GM12878 (cell line): ENCODE measurements around the gene F2. TPM values are rescaled to one million over a fixed set of nuclear protein-coding genes. Genes with fewer than 3 reads are reported as not detected.

ENCODE experiments used
- ATAC-seq: fragments of 200-7000 bp; cut with Tn5 transposase; 3 replicates; pipeline ENCODE4 v1.9.1; 2020; ENCODE audit warnings: mild to moderate bottlenecking, moderate library complexity
- BruUV-seq: library from RNA; stranded (reverse); fragments of 400-500 nt; replicated peaks from 2 replicates; lab custom pipeline; 2021; lab: Mats Ljungman, UMichigan
- CTCF ChIA-PET: fragments of 300-600 bp; sonication (Branson Sonifier 250); formaldehyde crosslinking; extraction: SDS; loops from one replicate; lab custom pipeline; 2021; ENCODE audit warnings: inconsistent platforms; lab: Yijun Ruan, JAX
- POLR2A ChIA-PET: fragments of 350-600 bp; formaldehyde crosslinking; extraction: SDS; loops from one replicate; lab custom pipeline; 2021; ENCODE audit warnings: inconsistent platforms; lab: Charles Lee
- RAD21 ChIA-PET: fragments of 300-600 bp; sonication (Branson Sonifier 250); formaldehyde crosslinking; loops from one replicate; lab custom pipeline; 2023; ENCODE audit warnings: antibody characterized with exemption; ENCODE audit not compliant: unreplicated experiment; lab: Charles Lee
- SMC1A ChIA-PET: fragments of 300-600 bp; sonication (Branson Sonifier 250); formaldehyde crosslinking; loops from one replicate; lab custom pipeline; 2023; ENCODE audit not compliant: unreplicated experiment, uncharacterized antibody; lab: Charles Lee
- DNase-seq: peaks from one replicate; pipeline ENCODE4 v3.0.0-alpha.2; 2011; ENCODE audit warnings: low read depth, low spot score
- FAIRE-seq: peaks from 3 replicates; lab custom pipeline; 2011; peaks lifted over from hg19 to GRCh38; lab: Jason Lieb, UNC
- H2AFZ ChIP-seq: 2 replicates; pipeline ENCODE4 v1.6.0; 2011; ENCODE audit warnings: low read depth, low read length, control low read depth; ENCODE audit not compliant: control insufficient read depth
- H3K27ac ChIP-seq: 2 replicates; pipeline ENCODE4 v1.5.1; 2011; ENCODE audit warnings: control low read depth; ENCODE audit not compliant: control insufficient read depth, insufficient read depth
- H3K27me3 ChIP-seq, 2 experiments: replicated peaks in 1 of 2; 2 replicates each; pipeline versions ENCODE4 v1.6.0 to v1.6.1; 2011; ENCODE audit warnings: low read length in 1 of 2; ENCODE audit not compliant: control insufficient read depth in 2 of 2, insufficient read depth in 2 of 2
- H3K36me3 ChIP-seq, 2 experiments: 2 replicates each; pipeline ENCODE4 v1.5.1; 2011; ENCODE audit warnings: low read length in 1 of 2; ENCODE audit not compliant: control insufficient read depth in 2 of 2, insufficient read depth in 2 of 2
- H3K4me1 ChIP-seq: 2 replicates; pipeline ENCODE4 v1.6.1; 2011; ENCODE audit warnings: mild to moderate bottlenecking, low read length, moderate library complexity, mixed read lengths; ENCODE audit not compliant: control insufficient read depth, insufficient read depth
- H3K4me2 ChIP-seq: 2 replicates; pipeline ENCODE4 v1.6.0; 2011; ENCODE audit warnings: control low read depth; ENCODE audit not compliant: control insufficient read depth, insufficient read depth
- H3K4me3 ChIP-seq: fragments of 200-600 bp; sonication (generic); 2 replicates; pipeline ENCODE4 v1.5.1; 2016
- H3K79me2 ChIP-seq: 2 replicates; pipeline ENCODE4 v1.6.0; 2011; ENCODE audit warnings: low read length; ENCODE audit not compliant: control insufficient read depth, insufficient read depth
- H3K9ac ChIP-seq: 2 replicates; pipeline ENCODE4 v1.8.0; 2011; ENCODE audit warnings: low read length, control low read depth, mixed read lengths; ENCODE audit not compliant: control insufficient read depth, insufficient read depth
- H3K9me3 ChIP-seq: replicated peaks from 3 replicates; pipeline ENCODE4 v1.5.1; 2011; ENCODE audit warnings: mild to moderate bottlenecking, low read length; ENCODE audit not compliant: control insufficient read depth, insufficient read depth
- H4K20me1 ChIP-seq: 2 replicates; pipeline ENCODE4 v1.6.0; 2011; ENCODE audit not compliant: control insufficient read depth, insufficient read depth
- ATF3 ChIP-seq: IDR thresholded peaks from 2 replicates; pipeline ENCODE4 v1.6.1; 2011; ENCODE audit warnings: low read depth, mild to moderate bottlenecking, low read length, moderate library complexity, borderline replicate concordance; ENCODE audit errors: extremely low read depth
- CREM ChIP-seq: IDR thresholded peaks from 2 replicates; pipeline ENCODE4 v1.6.1; 2014; ENCODE audit warnings: antibody characterized with exemption, low read depth
- E2F8 ChIP-seq: fragments of 450-650 bp; IDR thresholded peaks from 2 replicates; pipeline ENCODE4 v1.6.1; 2018; ENCODE audit warnings: mild to moderate bottlenecking, low read depth, moderate library complexity; ENCODE audit not compliant: partially characterized antibody
- EP300 ChIP-seq, 2 experiments: fragments of 150-350 bp in 1 of 2; IDR thresholded peaks; 2 replicates each; pipeline ENCODE4 v1.6.1; 2011 to 2012; ENCODE audit warnings: low read depth in 2 of 2, low read length in 2 of 2, borderline replicate concordance in 1 of 2, improper control_type of control experiment in 1 of 2, inconsistent platforms in 1 of 2; ENCODE audit not compliant: control insufficient read depth in 1 of 2
- ESRRA ChIP-seq: IDR thresholded peaks from 2 replicates; pipeline ENCODE4 v1.6.1; 2012; ENCODE audit warnings: mild to moderate bottlenecking, low read length, improper control_type of control experiment
- IRF5 ChIP-seq: fragments of 450-650 bp; IDR thresholded peaks from 2 replicates; pipeline ENCODE4 v1.6.1; 2017; ENCODE audit warnings: borderline replicate concordance
- MYB ChIP-seq: fragments of 150-350 bp; IDR thresholded peaks from 2 replicates; pipeline ENCODE4 v1.6.1; 2014; ENCODE audit warnings: mild to moderate bottlenecking, low read depth, low read length, borderline replicate concordance
- NFXL1 ChIP-seq: fragments of 450-650 bp; IDR thresholded peaks from 2 replicates; pipeline ENCODE4 v1.6.1; 2017; ENCODE audit warnings: antibody characterized with exemption, mild to moderate bottlenecking, borderline replicate concordance
- PML ChIP-seq: IDR thresholded peaks from 2 replicates; pipeline ENCODE4 v1.6.1; 2012; ENCODE audit warnings: low read length, inconsistent platforms
- SP1 ChIP-seq: IDR thresholded peaks from one replicate; pipeline ENCODE4 v1.6.1; 2011; ENCODE audit warnings: low read depth, low read length
- SRF ChIP-seq, 2 experiments: IDR thresholded peaks; 2 replicates each; pipeline ENCODE4 v1.6.1; 2011; ENCODE audit warnings: low read depth in 2 of 2, low read length in 2 of 2, mild to moderate bottlenecking in 1 of 2, moderate library complexity in 1 of 2
- TBL1XR1 ChIP-seq: IDR thresholded peaks from 2 replicates; pipeline ENCODE4 v1.6.1; 2012; ENCODE audit warnings: low read depth, low read length, improper control_type of control experiment
- TCF3 ChIP-seq: IDR thresholded peaks from 2 replicates; pipeline ENCODE4 v1.6.1; 2012; ENCODE audit warnings: low read depth, mild to moderate bottlenecking, low read length, borderline replicate concordance; ENCODE audit not compliant: insufficient read depth
- TCF7 ChIP-seq: IDR thresholded peaks from 2 replicates; pipeline ENCODE4 v1.6.1; 2014; ENCODE audit warnings: antibody characterized with exemption, borderline replicate concordance
- ZNF592 ChIP-seq: fragments of 450-650 bp; IDR thresholded peaks from 2 replicates; pipeline ENCODE4 v1.6.1; 2017; ENCODE audit warnings: mild to moderate bottlenecking, moderate library complexity
- WGBS: methylation state at CpG from one replicate; pipeline ENCODE4 v1.1.6; 2016; ENCODE audit warnings: low lambda C conversion rate; ENCODE audit not compliant: insufficient replicate concordance, insufficient coverage; ENCODE audit errors: missing lambda C conversion rate; 5-methylcytosine and 5-hydroxymethylcytosine counted together
- in situ Hi-C: fragments of 300-500 bp; cut with MboI; formaldehyde crosslinking; loops from 9 replicates; pipeline ENCODE4 v1.14.3; 2018; ENCODE audit warnings: mixed read lengths
- intact Hi-C: fragments of 100-400 bp; cut with micrococcal nuclease; formaldehyde crosslinking; loops from one replicate; pipeline ENCODE4 v1.14.2; 2022; ENCODE audit not compliant: unreplicated experiment
- polyA plus RNA-seq, 11 experiments: library from polyadenylated mRNA; depleted of rRNA in 4 of 11; unstranded in 6 of 11; stranded (reverse) in 5 of 11; fragments of >200 nt; fragmentation: Nextera tagmentation in 4 of 11; fragmentation: Illumina TruSeq in 1 of 11; extraction: Ambion mirVana in 4 of 11; extraction: Trizol in 1 of 11; gene quantifications; 1 replicate in 1 of 11; 2 replicates in 10 of 11; pipeline versions ENCODE4 v1.2.1 to v1.2.3, GENCODE V29; 2011 to 2016; ENCODE audit warnings: inconsistent platforms in 2 of 11, missing spikeins in 2 of 11, low read depth in 1 of 11
- total RNA-seq, 4 experiments: library from RNA; depleted of rRNA in 3 of 4; stranded (reverse); fragments of >200 nt in 3 of 4; fragmentation: Illumina TruSeq in 1 of 4; extraction: Trizol in 1 of 4; gene quantifications; 2 replicates each; pipeline versions ENCODE4 v1.2.1 to v1.2.3, GENCODE V29; 2013 to 2021

Gene F2
- total and polyA plus RNA-seq, 10 of the 15 experiments (the other 5 are each of a cell fraction or from before 2014, with no cell fraction given), result 0.23 to 0.72 TPM; not detected in 8

- no peaks in the 10 kb centered on the region for H3K79me2 ChIP-seq
- ATAC-seq (no peak), DNase-seq (no peak), FAIRE-seq (no peak)
- intact Hi-C loops (no loop called here), in situ Hi-C loops (no loop called here)
- H3K4me3 ChIP-seq, result no peak overlapping the region
- RAD21 ChIA-PET, result no interaction called here
- CTCF ChIA-PET, result no interaction called here
- no peak overlapping the region for H3K9ac ChIP-seq
- H2AFZ ChIP-seq, result no peak overlapping the region
- no peaks in the 10 kb centered on the region for H3K9me3 ChIP-seq
- no TSS peak for BruUV-seq
- H3K36me3 ChIP-seq, result peaks cover 3 to 25% of the 10 kb centered on the region in 2 experiments; a peak in 3 of 4 replicates
- SMC1A ChIA-PET, result interaction anchor here (0.7 kb wide), 1 partner anchor 202 kb away, joined by 3 read pairs; no protein-coding TSS in a partner anchor
- no peaks in the 10 kb centered on the region for H3K27me3 ChIP-seq
- no peaks in the 10 kb centered on the region for H3K4me1 ChIP-seq
- POLR2A ChIA-PET, result interaction anchor here (1.2 kb wide), 1 partner anchor 9 kb away, joined by 3 read pairs; no protein-coding TSS in a partner anchor
- H3K4me2 ChIP-seq, result no peak overlapping the region
- no peak overlapping the region for H3K27ac ChIP-seq
- 93% methylated on average over 19 of the region's 21 CpGs for WGBS
- no peaks in the 10 kb centered on the region for H4K20me1 ChIP-seq
- TF ChIP-seq ATF3 (no peak), IRF5 (no peak), ESRRA (no peak), SP1 (no peak), SRF (IDR thresholded peaks at IDR 0.05; ENCODE audit: low read depth in 2 of 2, low read length in 2 of 2) (no peak), EP300 (IDR thresholded peaks at IDR 0.05; ENCODE audit: borderline replicate concordance in 1 of 2, control insufficient read depth in 1 of 2, low read depth in 2 of 2, low read length in 2 of 2) (no peak), TCF7 (no peak), NFXL1 (no peak), PML (no peak), CREM (no peak), TBL1XR1 (no peak), TCF3 (no peak), MYB (no peak), E2F8 (no peak), ZNF592 (no peak)
These were observed 38.8 kb upstream of the F2 start for GRCh38 chr11:46680164-46680760.
